Activated CD8-positive, alpha-beta T cell treated with anti-CD3 and anti-CD28 coated beads for 36 hours (primary cell): ENCODE results near the gene RBL1. TPM values are rescaled to one million over a fixed set of nuclear protein-coding genes. Genes with fewer than 3 reads are reported as not detected.
A peak's percentile ranks its signal among the peaks of the same experiment; 100 is the strongest.
"Not testable (repeated sequence)": the region's sequence is repeated elsewhere in the genome, so short reads cannot be mapped to it uniquely, and the experiment has no call there.

ENCODE experiments used
- ATAC-seq: fragments of 200-7000 bp; cut with Tn5 transposase; one replicate; pipeline ENCODE4 v1.10.0; 2021; ENCODE audit warnings: mild to moderate bottlenecking, moderate library complexity
- CTCF ChIA-PET: fragments of 350-600 bp; sonication (Branson Sonifier 250); formaldehyde crosslinking; loops from one replicate; lab custom pipeline; 2021; ENCODE audit warnings: antibody characterized with exemption; lab: Charles Lee
- POLR2A ChIA-PET: fragments of 350-600 bp; sonication (Branson Sonifier 250); formaldehyde crosslinking; loops from one replicate; lab custom pipeline; 2021; ENCODE audit warnings: antibody characterized with exemption; lab: Charles Lee
- DNase-seq: peaks from one replicate; pipeline ENCODE4 v3.0.0-alpha.2; 2020
- H3K27ac Mint-ChIP-seq: one replicate; pipeline ENCODE4 v1.8.0; 2021; ENCODE audit warnings: mild to moderate bottlenecking, mixed read lengths
- H3K27me3 Mint-ChIP-seq: one replicate; pipeline ENCODE4 v1.8.0; 2021; ENCODE audit warnings: mixed read lengths
- H3K36me3 Mint-ChIP-seq: one replicate; pipeline ENCODE4 v1.8.0; 2021; ENCODE audit warnings: low read depth, mixed read lengths
- H3K4me1 Mint-ChIP-seq: one replicate; pipeline ENCODE4 v1.8.0; 2021; ENCODE audit warnings: low read depth, mixed read lengths
- H3K4me3 Mint-ChIP-seq: one replicate; pipeline ENCODE4 v1.8.0; 2021; ENCODE audit warnings: mild to moderate bottlenecking, moderate library complexity, mixed read lengths
- H3K9me3 Mint-ChIP-seq: one replicate; pipeline ENCODE4 v1.8.0; 2021; ENCODE audit warnings: mixed read lengths
- CTCF ChIP-seq: fragments of 200-600 bp; IDR thresholded peaks from one replicate; pipeline ENCODE4 v1.8.0; 2022; ENCODE audit warnings: antibody characterized with exemption, mild to moderate bottlenecking
- intact Hi-C: fragments of 100-400 bp; cut with micrococcal nuclease; formaldehyde crosslinking; loops from one replicate; pipeline ENCODE4 v1.10.0; 2022
- total RNA-seq, 2 experiments: library from RNA; stranded (reverse); gene quantifications; one replicate each; pipeline ENCODE4 v1.2.3, GENCODE V29; 2021

The RBL1 gene
- total RNA-seq, 2 experiments from 2014 or later, result 33.9 to 39.6 TPM

DNA sequence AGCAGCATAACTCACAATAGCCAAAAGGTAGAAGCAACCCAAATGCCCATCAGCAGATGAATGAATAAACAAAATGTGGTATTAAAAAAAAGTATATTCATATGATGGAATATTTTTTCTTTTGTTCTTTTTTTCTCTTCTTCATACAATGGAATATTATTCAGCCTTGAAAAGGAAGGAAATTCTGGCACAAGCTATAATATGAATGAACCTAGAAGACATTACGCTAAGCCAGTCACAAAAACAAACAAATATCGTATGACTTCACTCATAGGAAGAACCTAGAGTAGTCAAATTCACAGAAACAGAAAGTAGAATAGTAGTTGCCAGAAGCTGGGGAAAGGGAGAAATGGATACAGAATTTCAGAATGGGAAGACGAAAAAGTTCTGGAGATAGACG lies 63.7 kb downstream of the RBL1 start:
- ChIA-PET POLR2A (no interaction called here), CTCF (no interaction called here)
- Mint-ChIP-seq H3K27ac (no peak overlapping the region), H3K27me3 (no peaks in the 10 kb centered on the region), H3K4me1 (no peaks in the 10 kb centered on the region), H3K9me3 (no peaks in the 10 kb centered on the region), H3K36me3 (peaks cover 62% of the 10 kb centered on the region), H3K4me3 (no peak overlapping the region)
- intact Hi-C loops, result no loop called here
- TF ChIP-seq CTCF, result no peak
- DNase-seq, result no peak
- ATAC-seq, result no peak

GRCh38 chr20:37020636-37021035 lies 75.2 kb downstream of the RBL1 start:
- no peaks in the 10 kb centered on the region for H3K27me3 Mint-ChIP-seq
- CTCF ChIA-PET, result no interaction called here
- DNase-seq, result no peak
- H3K36me3 Mint-ChIP-seq, result peaks cover 63% of the 10 kb centered on the region
- POLR2A ChIA-PET, result no interaction called here
- ATAC-seq, result no peak
- H3K9me3 Mint-ChIP-seq, result no peaks in the 10 kb centered on the region
- TF ChIP-seq CTCF, result no peak
- H3K4me3 Mint-ChIP-seq, result no peak overlapping the region
- no peak overlapping the region for H3K27ac Mint-ChIP-seq
- peaks cover 19% of the 10 kb centered on the region for H3K4me1 Mint-ChIP-seq
- intact Hi-C loops, result no loop called here

GRCh38 chr20:37012631-37013030 lies 83.2 kb downstream of the RBL1 start:
- peaks cover 46% of the 10 kb centered on the region for H3K36me3 Mint-ChIP-seq
- CTCF ChIA-PET, H3K4me3 Mint-ChIP-seq, H3K9me3 Mint-ChIP-seq, ATAC-seq, H3K27me3 Mint-ChIP-seq, POLR2A ChIA-PET, intact Hi-C loops, H3K27ac Mint-ChIP-seq, DNase-seq: not testable (repeated sequence)
- H3K4me1 Mint-ChIP-seq, result peaks cover 32% of the 10 kb centered on the region

DNA sequence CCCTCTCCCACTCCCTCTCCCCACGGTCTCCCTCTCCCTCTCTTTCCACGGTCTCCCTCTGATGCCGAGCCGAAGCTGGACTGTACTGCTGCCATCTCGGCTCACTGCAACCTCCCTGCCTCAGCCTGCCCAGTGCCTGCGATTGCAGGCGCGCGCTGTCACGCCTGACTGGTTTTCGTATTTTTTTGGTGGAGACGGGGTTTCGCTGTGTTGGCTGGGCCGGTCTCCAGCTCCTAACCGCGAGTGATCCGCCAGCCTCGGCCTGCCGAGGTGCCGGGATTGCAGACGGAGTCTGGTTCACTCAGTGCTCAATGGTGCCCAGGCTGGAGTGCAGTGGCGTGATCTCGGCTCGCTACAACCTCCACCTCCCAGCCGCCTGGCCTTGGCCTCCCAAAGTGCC lies 83.9 kb downstream of the RBL1 start:
- peaks cover 27% of the 10 kb centered on the region for H3K4me1 Mint-ChIP-seq
- DNase-seq, CTCF ChIA-PET, intact Hi-C loops, ATAC-seq, H3K27me3 Mint-ChIP-seq, H3K4me3 Mint-ChIP-seq, H3K27ac Mint-ChIP-seq, POLR2A ChIA-PET, H3K9me3 Mint-ChIP-seq: not testable (repeated sequence)
- peaks cover 42% of the 10 kb centered on the region for H3K36me3 Mint-ChIP-seq

- POLR2A ChIA-PET, result interaction anchor here (0.9 kb wide), 1 partner anchor 9 kb away, joined by 3 read pairs; no protein-coding TSS in a partner anchor
- ATAC-seq, result no peak
- Mint-ChIP-seq H3K36me3 (peaks cover 35% of the 10 kb centered on the region), H3K4me1 (peaks cover 23% of the 10 kb centered on the region), H3K9me3 (no peaks in the 10 kb centered on the region), H3K4me3 (no peak overlapping the region), H3K27me3 (no peaks in the 10 kb centered on the region), H3K27ac (no peak overlapping the region)
- CTCF ChIA-PET, result no interaction called here
- TF ChIP-seq CTCF, result no peak
- intact Hi-C loops, result no loop called here
- no peak for DNase-seq
These were observed 84.7 kb downstream of the RBL1 start for GRCh38 chr20:37011147-37011546.

DNA sequence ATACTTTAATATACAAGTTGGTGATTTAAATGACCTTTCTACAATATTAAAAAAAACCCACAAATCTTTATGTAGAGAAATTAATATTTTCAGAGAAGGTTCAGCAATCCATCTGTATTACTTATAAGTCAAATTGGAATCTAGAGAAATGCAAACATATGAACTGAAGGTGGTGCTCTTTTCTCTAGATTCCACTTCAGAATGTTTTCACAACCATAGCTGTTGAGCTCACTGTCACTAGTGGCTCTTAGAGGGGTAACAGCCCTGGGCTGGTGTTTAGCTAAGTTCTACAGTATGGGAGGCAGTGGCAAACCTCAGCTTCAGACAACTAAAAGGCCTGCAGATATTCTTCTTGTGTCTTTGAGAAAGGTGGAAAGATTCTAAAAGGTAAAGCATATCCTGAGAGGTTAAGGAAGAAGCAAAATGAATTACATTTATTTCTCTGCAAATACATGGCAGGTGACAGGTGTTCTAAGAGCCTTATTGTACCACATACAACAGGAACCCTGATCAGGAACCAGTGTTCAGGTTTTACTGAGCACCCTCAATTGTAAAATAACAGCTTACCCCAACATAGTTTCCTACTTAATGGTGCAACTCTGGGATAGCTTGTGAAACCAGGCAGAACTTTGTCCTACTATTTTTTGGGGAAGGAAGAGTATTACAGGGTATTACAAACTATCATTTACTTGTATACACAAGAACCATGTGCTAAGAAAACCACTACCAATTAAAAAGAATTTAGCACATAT lies 87.7 kb downstream of the RBL1 start:
- H3K4me3 Mint-ChIP-seq, result no peak overlapping the region
- CTCF ChIA-PET, result interaction anchor here (0.8 to 1.3 kb wide), 10 partner anchors 8 to 170 kb away, joined by 3 to 6 read pairs (median 4); partner anchors contain the start of gene RBL1
- peak overlapping the region; percentile 19 for H3K27ac Mint-ChIP-seq
- TF ChIP-seq CTCF, result no peak
- POLR2A ChIA-PET, result interaction anchor here (0.8 to 1.0 kb wide), 2 partner anchors 26 to 87 kb away, joined by 3 read pairs; partner anchors contain the start of gene RBL1
- H3K27me3 Mint-ChIP-seq, result no peaks in the 10 kb centered on the region
- ATAC-seq, result peak; percentile 74
- peaks cover 27% of the 10 kb centered on the region for H3K36me3 Mint-ChIP-seq
- H3K4me1 Mint-ChIP-seq, result peaks cover 17% of the 10 kb centered on the region
- intact Hi-C loops, result no loop called here
- DNase-seq, result no peak
- no peaks in the 10 kb centered on the region for H3K9me3 Mint-ChIP-seq

DNA sequence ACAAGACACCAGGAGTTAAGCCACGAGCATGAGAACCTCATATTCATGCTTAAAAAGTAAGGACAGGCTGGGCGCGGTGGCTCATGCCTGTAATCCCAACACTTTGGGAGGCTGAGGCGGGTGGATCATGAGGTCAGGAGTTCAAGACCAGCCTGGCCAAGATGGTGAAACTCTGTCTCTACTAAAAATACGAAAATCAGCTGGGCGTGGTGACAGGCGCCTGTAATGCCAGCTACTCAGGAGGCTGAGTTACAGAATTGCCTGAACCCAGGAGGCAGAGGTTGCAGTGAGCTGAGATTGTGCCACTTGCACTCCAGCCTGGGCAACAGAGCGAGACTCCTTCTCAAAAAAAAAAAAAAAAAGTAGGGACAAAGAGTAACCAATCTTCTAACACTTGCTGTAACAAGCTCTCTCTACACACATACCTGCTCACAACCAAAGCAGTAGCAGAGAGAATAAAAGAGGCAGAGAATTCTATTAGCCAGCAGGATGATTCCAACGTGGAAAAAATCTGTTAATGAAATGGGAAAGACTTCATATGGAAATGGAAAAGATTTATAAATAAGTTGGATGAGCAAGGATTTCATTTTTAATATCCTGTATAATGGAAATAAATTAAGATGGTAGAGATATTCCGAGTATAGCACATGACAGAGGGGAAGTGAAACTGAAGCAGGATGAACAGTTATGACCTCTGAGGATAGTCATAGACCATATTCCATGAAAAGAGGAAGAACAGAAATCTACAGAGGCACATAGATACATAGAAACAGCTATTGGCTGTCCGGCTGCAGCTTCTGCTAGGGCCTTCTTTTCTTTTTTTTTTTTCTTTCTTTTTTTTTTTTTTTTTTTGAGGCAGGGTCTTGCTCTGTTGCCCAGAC lies 90.5 kb downstream of the RBL1 start:
- H3K36me3 Mint-ChIP-seq, result peaks cover 20% of the 10 kb centered on the region
- DNase-seq, H3K9me3 Mint-ChIP-seq, ATAC-seq, CTCF ChIA-PET, H3K27me3 Mint-ChIP-seq, H3K4me3 Mint-ChIP-seq, POLR2A ChIA-PET, intact Hi-C loops: not testable (repeated sequence)
- H3K27ac Mint-ChIP-seq, result peak overlapping the region; percentile 9
- H3K4me1 Mint-ChIP-seq, result peaks cover 17% of the 10 kb centered on the region

DNA sequence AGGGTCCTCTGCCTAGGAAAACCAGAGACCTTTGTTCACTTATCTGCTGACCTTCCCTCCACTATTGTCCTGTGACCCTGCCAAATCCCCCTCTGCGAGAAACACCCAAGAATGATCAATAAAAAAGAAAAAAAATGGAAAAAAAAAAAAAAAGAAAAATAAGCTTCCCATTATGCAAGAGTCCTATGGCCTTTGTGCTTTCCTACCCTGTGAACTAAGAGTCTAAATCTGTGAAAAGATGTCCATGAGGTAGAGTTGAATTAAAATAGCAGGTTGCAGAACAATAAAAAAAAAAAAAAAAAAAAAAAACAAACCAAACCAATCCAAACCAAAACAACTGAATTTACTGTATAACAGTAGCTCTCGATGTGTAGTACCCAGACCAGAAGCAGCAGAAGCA lies 94.2 kb downstream of the RBL1 start:
- H3K4me1 Mint-ChIP-seq, result not testable (repeated sequence)

More for the DNA sequence above, 94.2 kb downstream of the RBL1 start:
- CTCF ChIA-PET, result interaction anchor here (1.2 kb wide), 1 partner anchor 193 kb away, joined by 3 read pairs; no protein-coding TSS in a partner anchor
- H3K36me3 Mint-ChIP-seq, result peaks cover 32% of the 10 kb centered on the region
- ATAC-seq, H3K4me3 Mint-ChIP-seq, intact Hi-C loops, H3K9me3 Mint-ChIP-seq, DNase-seq, H3K27me3 Mint-ChIP-seq, H3K27ac Mint-ChIP-seq: not testable (repeated sequence)
- POLR2A ChIA-PET, result interaction anchor here (0.8 kb wide), 1 partner anchor 9 kb away, joined by 3 read pairs; no protein-coding TSS in a partner anchor
